ENCODE measurements around the gene ZBTB20. TPM values are rescaled to one million over a fixed set of nuclear protein-coding genes. Genes with fewer than 3 reads are reported as not detected.
"Not testable (repeated sequence)": the region's sequence is repeated elsewhere in the genome, so short reads cannot be mapped to it uniquely, and the experiment has no call there.

Gene ZBTB20
- 7.1 and 11.2 TPM in 2 replicates for total RNA-seq

GRCh38 chr3:115146418-115147328 lies at the start of gene ZBTB20:
TSS of gene ZBTB20 (minus strand) at chr3:115147288.
- peak; percentile 7 for DNase-seq (ENCODE audit: low read depth)
- TF ChIP-seq CTCF (conservative IDR thresholded peaks at IDR 0.05; ENCODE audit: low read depth, low read length), result no peak
- peak within 1 kb of the TSS; percentile 81 for H3K4me3 ChIP-seq (ENCODE audit: low read depth, low read length)

GRCh38 chr3:115194476-115194875 lies 47.4 kb upstream of the ZBTB20 start:
- H3K4me3 ChIP-seq (ENCODE audit: low read depth, low read length), result no peak overlapping the region
- no peak for DNase-seq (ENCODE audit: low read depth)
- no peak for TF ChIP-seq CTCF (conservative IDR thresholded peaks at IDR 0.05; ENCODE audit: low read depth, low read length)

GRCh38 chr3:115190747-115191146 lies 43.7 kb upstream of the ZBTB20 start:
- DNase-seq (ENCODE audit: low read depth), result no peak
- TF ChIP-seq CTCF (conservative IDR thresholded peaks at IDR 0.05; ENCODE audit: low read depth, low read length), result no peak
- H3K4me3 ChIP-seq (ENCODE audit: low read depth, low read length), result no peak overlapping the region

GRCh38 chr3:115187149-115187757 lies 40.2 kb upstream of the ZBTB20 start:
- no peak for TF ChIP-seq CTCF (conservative IDR thresholded peaks at IDR 0.05; ENCODE audit: low read depth, low read length)
- DNase-seq (ENCODE audit: low read depth), result no peak
- no peak overlapping the region for H3K4me3 ChIP-seq (ENCODE audit: low read depth, low read length)

- TF ChIP-seq CTCF (conservative IDR thresholded peaks at IDR 0.05; ENCODE audit: low read depth, low read length), result no peak
- DNase-seq (ENCODE audit: low read depth), result no peak
Measured at GRCh38 chr3:115186351-115187148, 39.5 kb upstream of the ZBTB20 start.

GRCh38 chr3:115184859-115185572 lies 37.9 kb upstream of the ZBTB20 start:
- not testable (repeated sequence) for DNase-seq (ENCODE audit: low read depth); H3K4me3 ChIP-seq (ENCODE audit: low read depth, low read length)

More at GRCh38 chr3:115186351-115187148, 39.5 kb upstream of the ZBTB20 start:
- H3K4me3 ChIP-seq (ENCODE audit: low read depth, low read length), result no peak overlapping the region

- H3K4me3 ChIP-seq (ENCODE audit: low read depth, low read length); DNase-seq (ENCODE audit: low read depth): not testable (repeated sequence)
Measured at GRCh38 chr3:115178930-115179329, 31.8 kb upstream of the ZBTB20 start.
